PC-9 (cell line): ENCODE data around the gene CHST11.

Source experiments
- CTCF ChIP-seq: fragments of 200-600 bp; sonication (generic); conservative IDR thresholded peaks from 2 replicates; pipeline ENCODE4 v1.6.1; 2017; ENCODE audit warnings: mixed run types, antibody characterized with exemption, mild to moderate bottlenecking, moderate library complexity
- EZH2 ChIP-seq: fragments of 200-600 bp; sonication (generic); IDR thresholded peaks from 2 replicates; pipeline ENCODE4 v1.8.0; 2017; ENCODE audit warnings: antibody characterized with exemption, low read depth

- TF ChIP-seq CTCF (no peak), EZH2 (no peak)
Measured at GRCh38 chr12:104643093-104643818, 186.5 kb downstream of the CHST11 start.
